Activated CD8-positive, alpha-beta memory T cell treated with anti-CD3 and anti-CD28 coated beads, Interleukin-2, amount 10 ng/mL, durations not matched to agents 7 days and 5 days (primary cell): Measurements from ENCODE around the gene CIITA. TPM values are rescaled to one million over a fixed set of nuclear protein-coding genes. Genes with fewer than 3 reads are reported as not detected.

Source experiments
- ATAC-seq: fragments of 150-1000 bp; cut with Tn5 transposase; one replicate; pipeline ENCODE4 v1.10.0; 2021; ENCODE audit warnings: moderate library complexity
- CTCF ChIA-PET: fragments of 350-600 bp; sonication (Branson Sonifier 250); formaldehyde crosslinking; loops from one replicate; lab custom pipeline; 2021; ENCODE audit warnings: antibody characterized with exemption; lab: Charles Lee
- DNase-seq: peaks from one replicate; pipeline ENCODE4 v3.0.0-alpha.2; 2020
- H3K27ac Mint-ChIP-seq: one replicate; pipeline ENCODE4 v1.8.0; 2021; ENCODE audit warnings: mild to moderate bottlenecking, mixed read lengths
- H3K27me3 Mint-ChIP-seq: one replicate; pipeline ENCODE4 v1.8.0; 2021; ENCODE audit warnings: mixed read lengths
- H3K36me3 Mint-ChIP-seq: one replicate; pipeline ENCODE4 v1.8.0; 2021; ENCODE audit warnings: mild to moderate bottlenecking, mixed read lengths
- H3K4me1 Mint-ChIP-seq: one replicate; pipeline ENCODE4 v1.8.0; 2021; ENCODE audit warnings: mixed read lengths
- H3K4me3 Mint-ChIP-seq: one replicate; pipeline ENCODE4 v1.8.0; 2021; ENCODE audit warnings: mild to moderate bottlenecking, moderate library complexity, mixed read lengths
- H3K9me3 Mint-ChIP-seq: one replicate; pipeline ENCODE4 v1.8.0; 2022; ENCODE audit warnings: low read depth, mixed read lengths
- total RNA-seq, 2 experiments: library from RNA; stranded (reverse); gene quantifications; one replicate each; pipeline ENCODE4 v1.2.3, GENCODE V29; 2021

Gene CIITA
- total RNA-seq, 2 experiments from 2014 or later, result 68.7 to 103 TPM

DNA sequence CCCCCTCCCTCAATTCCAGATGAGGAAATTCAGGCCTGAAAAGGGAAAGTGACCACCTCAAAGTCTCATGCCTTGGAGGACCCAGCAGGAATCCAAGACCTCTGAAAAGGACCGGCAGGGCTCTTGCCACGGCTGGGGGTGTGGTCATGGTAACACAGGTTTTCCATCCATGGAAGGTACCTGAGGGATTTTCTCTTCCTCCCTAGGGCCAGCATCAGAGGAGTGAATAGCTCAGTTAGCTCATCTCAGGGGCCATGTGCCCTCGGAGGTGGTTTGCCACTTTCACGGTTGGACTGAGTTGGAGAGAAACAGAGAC, 1.3 kb downstream of the CIITA start:
- H3K9me3 Mint-ChIP-seq, result no peaks in the 10 kb centered on the region
- CTCF ChIA-PET, result interaction anchor here (0.8 to 4.9 kb wide), 10 partner anchors 9 to 140 kb away, joined by 3 to 52 read pairs (median 10); partner anchors contain the start of gene NUBP1
- DNase-seq, result peak; percentile 62
- H3K4me1 Mint-ChIP-seq, result peaks cover 70% of the 10 kb centered on the region
- peaks cover 39% of the 10 kb centered on the region for H3K36me3 Mint-ChIP-seq
- H3K27ac Mint-ChIP-seq, result peak overlapping the region; percentile 92
- H3K27me3 Mint-ChIP-seq, result no peaks in the 10 kb centered on the region
- ATAC-seq, result no peak
- peak overlapping the region; percentile 90 for H3K4me3 Mint-ChIP-seq

- Mint-ChIP-seq H3K27ac (peak overlapping the region; percentile 92), H3K4me3 (peak overlapping the region; percentile 90), H3K27me3 (no peaks in the 10 kb centered on the region), H3K9me3 (no peaks in the 10 kb centered on the region), H3K36me3 (peaks cover 45% of the 10 kb centered on the region), H3K4me1 (peaks cover 70% of the 10 kb centered on the region)
- DNase-seq, result peak; percentile 71
- CTCF ChIA-PET, result interaction anchor here (0.6 to 4.9 kb wide), 13 partner anchors 9 to 367 kb away, joined by 3 to 52 read pairs (median 4); partner anchors contain the start of gene NUBP1
- ATAC-seq, result peak; percentile 18
Measured at GRCh38 chr16:10878644-10879501, 1.9 kb downstream of the CIITA start.

GRCh38 chr16:10879681-10880589, 2.9 kb downstream of the CIITA start:
- Mint-ChIP-seq H3K36me3 (peaks cover 53% of the 10 kb centered on the region), H3K4me3 (peak overlapping the region; percentile 90), H3K4me1 (peaks cover 68% of the 10 kb centered on the region), H3K27me3 (no peaks in the 10 kb centered on the region), H3K9me3 (no peaks in the 10 kb centered on the region), H3K27ac (peak overlapping the region; percentile 92)
- ATAC-seq (no peak), DNase-seq (no peak)
- CTCF ChIA-PET, result interaction anchor here (1.0 to 4.9 kb wide), 7 partner anchors 10 to 211 kb away, joined by 4 to 52 read pairs (median 11); partner anchors contain the start of gene NUBP1

DNA sequence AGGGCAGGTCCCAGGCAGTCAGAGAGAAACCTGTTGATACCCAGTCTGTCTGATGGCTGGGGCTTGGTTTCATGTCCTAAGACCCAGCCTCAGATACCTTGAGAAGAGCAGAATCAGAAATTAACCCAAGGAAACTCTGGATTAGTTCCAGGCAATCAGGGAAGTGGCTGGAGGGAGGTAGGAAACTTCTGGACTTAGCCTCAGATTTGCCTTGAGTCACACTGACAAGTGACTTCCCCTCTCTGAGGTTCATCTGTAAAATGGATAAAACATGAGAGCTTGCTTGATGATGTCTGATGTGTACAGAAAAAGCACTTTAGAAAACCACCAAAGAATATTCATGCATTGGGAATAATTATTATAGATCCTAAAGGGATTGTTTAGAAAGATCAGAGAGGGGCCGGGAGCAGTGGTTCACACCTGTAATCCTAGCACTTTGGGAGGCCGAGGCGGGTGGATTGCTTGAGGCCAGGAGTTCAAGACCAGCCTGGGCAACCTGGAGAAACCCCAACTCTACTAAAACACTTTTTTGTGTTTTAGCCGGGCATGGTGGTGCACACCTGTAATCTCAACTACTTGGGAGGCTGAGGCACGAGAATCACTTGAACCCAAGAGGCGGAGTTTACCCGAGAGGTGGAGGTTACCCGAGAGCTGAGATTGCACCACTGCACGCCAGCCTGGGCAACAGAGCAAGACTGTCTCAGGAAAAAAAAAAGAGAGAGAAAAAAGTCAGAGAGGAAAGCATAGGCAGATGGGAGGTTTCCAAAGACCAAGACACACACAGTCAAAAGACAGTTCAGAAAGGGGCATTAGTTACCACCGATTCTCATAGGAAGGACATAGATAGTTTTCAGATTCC, 3.8 kb downstream of the CIITA start:
- ATAC-seq, result no peak
- DNase-seq, result no peak
- no peaks in the 10 kb centered on the region for H3K9me3 Mint-ChIP-seq
- H3K36me3 Mint-ChIP-seq, result peaks cover 61% of the 10 kb centered on the region
- H3K4me1 Mint-ChIP-seq, result peaks cover 68% of the 10 kb centered on the region
- H3K4me3 Mint-ChIP-seq, result peak overlapping the region; percentile 90
- CTCF ChIA-PET, result interaction anchor here (0.9 to 1.9 kb wide), 4 partner anchors 11 to 64 kb away, joined by 3 to 7 read pairs (median 3); partner anchors contain the start of gene CLEC16A
- peak overlapping the region; percentile 68 for H3K27ac Mint-ChIP-seq
- no peaks in the 10 kb centered on the region for H3K27me3 Mint-ChIP-seq

GRCh38 chr16:10881479-10882030, 4.6 kb downstream of the CIITA start:
- DNase-seq (peak; percentile 60), ATAC-seq (no peak)
- no peaks in the 10 kb centered on the region for H3K9me3 Mint-ChIP-seq
- CTCF ChIA-PET, result interaction anchor here (0.9 to 1.9 kb wide), 4 partner anchors 10 to 63 kb away, joined by 3 to 7 read pairs (median 3); partner anchors contain the start of gene CLEC16A
- peaks cover 67% of the 10 kb centered on the region for H3K36me3 Mint-ChIP-seq
- no peaks in the 10 kb centered on the region for H3K27me3 Mint-ChIP-seq
- peak overlapping the region; percentile 77 for H3K27ac Mint-ChIP-seq
- peak overlapping the region; percentile 90 for H3K4me3 Mint-ChIP-seq
- H3K4me1 Mint-ChIP-seq, result peaks cover 67% of the 10 kb centered on the region

DNA sequence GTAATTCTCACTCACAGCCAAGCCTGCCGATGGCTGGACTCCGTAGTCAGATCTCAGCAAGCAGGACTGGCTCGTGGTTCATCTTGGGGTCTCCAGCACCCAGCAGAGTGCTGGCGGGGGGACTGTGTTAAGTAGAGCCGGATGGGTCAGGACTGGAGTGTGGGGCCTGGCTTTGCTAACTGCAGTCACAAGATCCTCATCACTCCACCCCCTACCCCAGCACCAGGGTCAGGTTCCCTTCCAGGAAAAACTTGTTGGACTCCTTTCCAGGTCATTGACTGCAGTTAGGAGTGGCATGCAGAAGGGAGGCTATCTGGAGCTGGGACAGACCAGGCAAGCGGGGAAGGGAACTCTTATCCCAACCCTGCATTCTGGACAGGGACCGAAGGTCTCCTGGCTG, 6.0 kb downstream of the CIITA start:
- H3K9me3 Mint-ChIP-seq, result no peaks in the 10 kb centered on the region
- CTCF ChIA-PET, result interaction anchor here (1.0 to 1.7 kb wide), 2 partner anchors 36 to 145 kb away, joined by 3 to 7 read pairs; no protein-coding TSS in a partner anchor
- H3K27ac Mint-ChIP-seq, result no peak overlapping the region
- H3K27me3 Mint-ChIP-seq, result no peaks in the 10 kb centered on the region
- peaks cover 69% of the 10 kb centered on the region for H3K4me1 Mint-ChIP-seq
- peaks cover 70% of the 10 kb centered on the region for H3K36me3 Mint-ChIP-seq
- ATAC-seq (no peak), DNase-seq (no peak)
- H3K4me3 Mint-ChIP-seq, result no peak overlapping the region

DNA sequence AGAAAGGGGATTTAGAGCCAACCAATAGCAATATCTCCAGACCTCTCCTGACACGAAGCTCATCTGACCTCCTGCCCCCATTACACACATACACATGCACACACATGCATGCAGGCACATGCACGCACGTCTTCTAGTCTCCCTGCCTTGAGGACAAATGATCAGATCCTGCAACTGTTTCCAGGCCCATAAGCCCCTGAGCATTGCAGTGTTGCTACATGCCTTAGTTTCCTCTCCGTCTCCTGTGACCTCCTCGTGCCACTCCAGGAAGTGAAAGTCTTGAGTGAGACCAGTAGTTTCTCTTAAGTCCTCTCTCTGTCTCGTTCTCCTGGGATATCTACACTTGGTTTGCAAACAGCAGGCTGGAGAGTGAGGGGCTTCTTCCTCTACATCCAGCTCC, 8.2 kb downstream of the CIITA start:
- Mint-ChIP-seq H3K4me1 (peaks cover 75% of the 10 kb centered on the region), H3K27ac (no peak overlapping the region), H3K9me3 (no peaks in the 10 kb centered on the region), H3K4me3 (no peak overlapping the region), H3K36me3 (peaks cover 78% of the 10 kb centered on the region), H3K27me3 (no peaks in the 10 kb centered on the region)
- ATAC-seq (no peak), DNase-seq (no peak)
- CTCF ChIA-PET, result interaction anchor here (0.7 kb wide), 1 partner anchor 33 kb away, joined by 3 read pairs; no protein-coding TSS in a partner anchor

DNA sequence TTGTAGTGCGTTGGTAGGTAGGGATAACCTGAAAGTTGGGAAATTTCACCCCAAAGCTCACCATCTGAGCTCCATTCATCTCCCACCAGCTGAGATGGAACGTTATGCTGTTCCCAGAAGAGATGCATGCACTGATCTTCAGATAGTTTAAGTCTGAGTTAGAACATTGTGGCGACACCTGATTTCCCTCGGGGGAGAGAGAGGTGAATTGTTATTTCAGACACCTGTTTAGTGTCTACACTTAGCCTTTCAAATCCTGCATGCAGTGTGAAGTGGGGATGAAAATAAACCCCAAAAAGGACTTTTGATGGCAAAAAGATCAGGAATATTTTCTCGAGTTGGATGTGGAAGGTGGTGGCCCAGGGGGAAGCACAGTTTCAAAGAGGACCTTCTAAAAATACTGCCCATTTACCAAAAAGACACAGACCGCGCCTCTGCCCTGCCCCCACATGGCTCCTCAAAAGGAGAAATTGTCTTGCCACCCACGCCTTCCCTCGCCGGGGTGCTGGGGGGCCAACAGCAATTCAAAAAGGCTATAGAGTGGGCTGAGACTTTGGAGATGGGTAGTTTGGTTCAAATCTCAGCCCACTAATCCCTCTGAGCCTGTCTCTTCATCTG, 11.4 kb downstream of the CIITA start:
- Mint-ChIP-seq H3K9me3 (no peaks in the 10 kb centered on the region), H3K27me3 (no peaks in the 10 kb centered on the region), H3K4me3 (no peak overlapping the region), H3K4me1 (peaks cover 59% of the 10 kb centered on the region), H3K27ac (no peak overlapping the region), H3K36me3 (peaks cover 71% of the 10 kb centered on the region)
- no peak for DNase-seq
- CTCF ChIA-PET, result no interaction called here
- ATAC-seq, result no peak

DNA sequence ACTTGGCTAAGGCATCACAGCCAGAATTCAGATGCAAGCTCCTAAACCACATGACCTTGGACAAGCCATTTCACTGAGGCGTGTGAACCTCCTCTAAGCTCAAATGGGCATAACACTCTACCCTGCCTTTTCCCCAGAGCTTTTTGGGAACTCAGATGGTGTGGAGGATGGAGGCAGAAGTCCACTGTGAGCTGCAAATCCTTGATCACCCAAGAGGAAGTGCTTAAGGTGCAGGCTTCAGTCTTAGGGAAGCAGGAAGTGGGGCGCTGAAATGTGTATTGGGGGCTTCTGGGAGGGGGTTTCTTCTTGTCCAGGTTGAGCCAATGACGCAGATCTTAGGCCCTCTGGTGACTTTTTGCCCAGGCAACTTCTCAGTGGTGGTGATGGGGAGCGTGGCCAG, 12.9 kb downstream of the CIITA start:
- CTCF ChIA-PET, result interaction anchor here (2.1 kb wide), 1 partner anchor 29 kb away, joined by 5 read pairs; no protein-coding TSS in a partner anchor
- Mint-ChIP-seq H3K27ac (no peak overlapping the region), H3K4me3 (no peak overlapping the region), H3K9me3 (no peaks in the 10 kb centered on the region), H3K36me3 (peaks cover 62% of the 10 kb centered on the region), H3K27me3 (no peaks in the 10 kb centered on the region), H3K4me1 (peaks cover 47% of the 10 kb centered on the region)
- ATAC-seq (no peak), DNase-seq (no peak)

DNA sequence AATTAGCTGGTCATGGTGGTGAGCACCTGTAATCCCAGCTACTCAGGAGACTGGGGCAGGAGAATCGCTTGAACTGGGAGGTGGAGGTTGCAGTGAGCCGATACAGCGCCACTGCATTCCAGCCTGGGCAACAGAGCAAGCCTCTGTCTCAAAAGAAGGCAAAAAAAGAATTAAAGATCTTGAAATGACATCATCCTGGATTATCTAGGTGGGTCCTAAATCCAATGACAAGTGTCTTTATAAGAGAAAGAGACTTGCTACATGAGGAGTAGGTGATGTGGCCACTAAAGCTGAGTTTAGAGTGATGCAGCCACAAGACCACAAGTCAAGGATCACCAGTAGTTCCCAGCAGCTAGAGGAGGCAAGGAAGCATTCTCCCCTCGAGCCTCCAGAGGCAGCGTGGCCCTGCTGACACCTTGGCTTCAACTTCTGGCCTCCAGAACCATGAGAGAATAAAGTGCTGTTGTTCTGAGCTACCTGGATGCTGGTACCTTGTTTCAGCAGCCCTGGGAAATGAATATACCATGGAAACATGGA, 15.8 kb downstream of the CIITA start:
- H3K27ac Mint-ChIP-seq, result no peak overlapping the region
- CTCF ChIA-PET, result interaction anchor here (1.0 kb wide), 1 partner anchor 27 kb away, joined by 3 read pairs; no protein-coding TSS in a partner anchor
- DNase-seq (no peak), ATAC-seq (no peak)
- H3K9me3 Mint-ChIP-seq, result no peaks in the 10 kb centered on the region
- H3K27me3 Mint-ChIP-seq, result no peaks in the 10 kb centered on the region
- H3K4me3 Mint-ChIP-seq, result no peak overlapping the region
- H3K36me3 Mint-ChIP-seq, result peaks cover 64% of the 10 kb centered on the region
- peaks cover 28% of the 10 kb centered on the region for H3K4me1 Mint-ChIP-seq

GRCh38 chr16:10895053-10895946, 18.3 kb downstream of the CIITA start:
- ATAC-seq, result no peak

More at GRCh38 chr16:10895053-10895946, 18.3 kb downstream of the CIITA start:
- CTCF ChIA-PET, result interaction anchor here (1.0 kb wide), 1 partner anchor 23 kb away, joined by 3 read pairs; no protein-coding TSS in a partner anchor
- Mint-ChIP-seq H3K36me3 (peaks cover 68% of the 10 kb centered on the region), H3K4me3 (no peak overlapping the region), H3K9me3 (no peaks in the 10 kb centered on the region), H3K27me3 (no peaks in the 10 kb centered on the region), H3K4me1 (peaks cover 17% of the 10 kb centered on the region), H3K27ac (no peak overlapping the region)
- DNase-seq, result no peak
